ENCODE measurements around the gene PTAFR.

The PTAFR gene

GRCh38 chr1:28175955-28176485 lies 470 bp downstream of the PTAFR start:
- DNase-seq (ENCODE audit: low read depth) = no peak

- DNase-seq (ENCODE audit: low read depth) = no peak
These were observed 2.6 kb downstream of the PTAFR start for GRCh38 chr1:28173980-28174297.

- DNase-seq (ENCODE audit: low read depth) = no peak
These were observed 3.1 kb downstream of the PTAFR start for GRCh38 chr1:28173151-28173979.

- DNase-seq (ENCODE audit: low read depth) = peak; percentile 76
These were observed 3.8 kb downstream of the PTAFR start for GRCh38 chr1:28172713-28173150.

- DNase-seq (ENCODE audit: low read depth) = no peak
These were observed 5.2 kb downstream of the PTAFR start for GRCh38 chr1:28171246-28171645.

GRCh38 chr1:28170001-28170596 lies 6.4 kb downstream of the PTAFR start:
- DNase-seq (ENCODE audit: low read depth) = no peak

- no peak for DNase-seq (ENCODE audit: low read depth)
These were observed 12.9 kb downstream of the PTAFR start for GRCh38 chr1:28163496-28164161.

GRCh38 chr1:28162151-28162550 lies 14.3 kb downstream of the PTAFR start:
- no peak for DNase-seq (ENCODE audit: low read depth)

GRCh38 chr1:28161751-28162150 lies 14.7 kb downstream of the PTAFR start:
- no peak for DNase-seq (ENCODE audit: low read depth)

GRCh38 chr1:28160782-28161266 lies 15.7 kb downstream of the PTAFR start:
- DNase-seq (ENCODE audit: low read depth) = no peak

GRCh38 chr1:28159680-28160079 lies 16.8 kb downstream of the PTAFR start:
- no peak for DNase-seq (ENCODE audit: low read depth)

- DNase-seq (ENCODE audit: low read depth) = no peak
These were observed 17.2 kb downstream of the PTAFR start for GRCh38 chr1:28159243-28159642.

- DNase-seq (ENCODE audit: low read depth) = no peak
These were observed 18.6 kb downstream of the PTAFR start for GRCh38 chr1:28157894-28158293.

- DNase-seq (ENCODE audit: low read depth) = no peak
These were observed 19.7 kb downstream of the PTAFR start for GRCh38 chr1:28156821-28157220.

- DNase-seq (ENCODE audit: low read depth) = no peak
These were observed 20.9 kb downstream of the PTAFR start for GRCh38 chr1:28155628-28156027.

GRCh38 chr1:28154078-28154594 lies 22.4 kb downstream of the PTAFR start:
- DNase-seq (ENCODE audit: low read depth) = no peak

- no peak for DNase-seq (ENCODE audit: low read depth)
These were observed 26.2 kb downstream of the PTAFR start for GRCh38 chr1:28150125-28150780.

- no peak for DNase-seq (ENCODE audit: low read depth)
These were observed 27.7 kb downstream of the PTAFR start for GRCh38 chr1:28148880-28149195.

- no peak for DNase-seq (ENCODE audit: low read depth)
These were observed 29.0 kb downstream of the PTAFR start for GRCh38 chr1:28147264-28148094.

GRCh38 chr1:28145728-28146127 lies 30.8 kb downstream of the PTAFR start:
- DNase-seq (ENCODE audit: low read depth) = no peak
